Activated T-cell treated with anti-CD3 and anti-CD28 coated beads, Interleukin-2, amount 50 U/mL, for 72 hours (primary cell): ENCODE measurements around the gene AFAP1L1. TPM values are rescaled to one million over a fixed set of nuclear protein-coding genes. Genes with fewer than 3 reads are reported as not detected.
A peak's percentile ranks its signal among the peaks of the same experiment; 100 is the strongest.

Experiments used
- ATAC-seq, 2 donors: fragments of 150-1000 bp; cut with Tn5 transposase; replicated peaks in 1 of 2; 2 replicates each; pipeline ENCODE4 v1.10.0; 2021; ENCODE audit warnings: moderate library complexity in 2 of 2, mild to moderate bottlenecking in 1 of 2
- DNase-seq, 2 donors: peaks; one replicate each; pipeline ENCODE4 v3.0.0; 2021 to 2022; ENCODE audit warnings: mixed read lengths in 1 of 2
- H3K27ac Mint-ChIP-seq: one replicate; pipeline ENCODE4 v1.8.0; 2022; ENCODE audit warnings: mild to moderate bottlenecking, moderate library complexity, mixed read lengths
- H3K27me3 Mint-ChIP-seq: one replicate; pipeline ENCODE4 v1.8.0; 2022; ENCODE audit warnings: low read depth, mixed read lengths
- H3K36me3 Mint-ChIP-seq, 2 donors: one replicate each; pipeline ENCODE4 v1.8.0; 2022; ENCODE audit warnings: mixed read lengths in 2 of 2, mild to moderate bottlenecking in 1 of 2; ENCODE audit not compliant: insufficient read depth in 2 of 2
- H3K4me1 Mint-ChIP-seq: one replicate; pipeline ENCODE4 v1.8.0; 2022; ENCODE audit warnings: low read depth, mixed read lengths
- H3K4me3 Mint-ChIP-seq, 2 donors: one replicate each; pipeline ENCODE4 v1.8.0; 2022; ENCODE audit warnings: mild to moderate bottlenecking in 2 of 2, mixed read lengths in 2 of 2, moderate library complexity in 2 of 2
- H3K9me3 Mint-ChIP-seq, 2 donors: one replicate each; pipeline ENCODE4 v1.8.0; 2022; ENCODE audit warnings: mixed read lengths in 2 of 2
- total RNA-seq, 2 donors: library from RNA; stranded (reverse); gene quantifications; one replicate each; pipeline ENCODE4 v1.2.3, GENCODE V29; 2022

AFAP1L1 gene
- total RNA-seq, 2 donors from 2014 or later = 0.12 to 0.17 TPM

GRCh38 chr5:149315753-149316152, 44.1 kb downstream of the AFAP1L1 start:
- H3K36me3 Mint-ChIP-seq = no peaks in the 10 kb centered on the region
- DNase-seq (no peak), ATAC-seq (no peak)
- H3K27ac Mint-ChIP-seq = no peak overlapping the region
- H3K9me3 Mint-ChIP-seq = no peaks in the 10 kb centered on the region
- peaks cover 5% of the 10 kb centered on the region for H3K4me1 Mint-ChIP-seq
- no peak overlapping the region for H3K4me3 Mint-ChIP-seq
- no peaks in the 10 kb centered on the region for H3K27me3 Mint-ChIP-seq

- Mint-ChIP-seq H3K27ac (no peak overlapping the region), H3K27me3 (no peaks in the 10 kb centered on the region), H3K9me3 (no peaks in the 10 kb centered on the region), H3K4me3 (no peak overlapping the region), H3K36me3 (no peaks in the 10 kb centered on the region), H3K4me1 (no peaks in the 10 kb centered on the region)
- peak; percentile 45 to 56 for ATAC-seq
- peak; percentile 13 to 27 for DNase-seq
These were observed 45.8 kb downstream of the AFAP1L1 start for GRCh38 chr5:149317281-149318048.

- Mint-ChIP-seq H3K4me1 (no peaks in the 10 kb centered on the region), H3K27me3 (no peaks in the 10 kb centered on the region), H3K9me3 (no peaks in the 10 kb centered on the region), H3K36me3 (no peaks in the 10 kb centered on the region), H3K27ac (no peak overlapping the region), H3K4me3 (no peak overlapping the region)
- DNase-seq (no peak), ATAC-seq (no peak)
These were observed 47.5 kb downstream of the AFAP1L1 start for GRCh38 chr5:149319174-149319573.

DNA sequence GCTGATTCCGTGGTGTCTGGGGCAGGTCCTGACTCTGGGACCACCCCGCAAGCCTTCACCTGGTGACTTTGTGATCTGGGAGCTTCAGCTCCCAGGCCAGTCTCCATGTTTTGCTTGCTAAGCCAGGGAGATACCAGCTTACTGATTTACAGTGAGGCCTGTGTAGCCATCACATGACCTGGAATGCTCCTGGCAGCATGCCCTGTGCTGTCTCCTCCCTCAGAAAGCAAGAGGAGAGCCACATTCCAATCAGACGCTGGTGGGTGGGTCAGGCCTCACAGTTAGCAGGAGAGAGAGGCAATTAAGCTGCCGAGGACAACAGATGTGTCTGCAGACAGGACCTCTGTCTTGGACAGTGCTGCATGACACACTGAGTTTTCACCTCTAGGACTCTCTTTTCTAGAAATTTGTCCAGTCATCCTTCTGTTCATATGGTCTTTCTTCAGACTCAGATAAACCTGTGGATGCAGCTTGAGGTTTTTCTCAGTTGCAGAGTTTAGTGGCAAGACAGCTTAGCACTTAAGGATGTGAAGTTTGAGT, 49.2 kb downstream of the AFAP1L1 start:
- H3K27ac Mint-ChIP-seq = no peak overlapping the region
- H3K36me3 Mint-ChIP-seq = no peaks in the 10 kb centered on the region
- H3K9me3 Mint-ChIP-seq = no peaks in the 10 kb centered on the region
- H3K4me3 Mint-ChIP-seq = no peak overlapping the region
- DNase-seq = no peak
- H3K27me3 Mint-ChIP-seq = no peaks in the 10 kb centered on the region
- ATAC-seq = no peak
- H3K4me1 Mint-ChIP-seq = no peaks in the 10 kb centered on the region

DNA sequence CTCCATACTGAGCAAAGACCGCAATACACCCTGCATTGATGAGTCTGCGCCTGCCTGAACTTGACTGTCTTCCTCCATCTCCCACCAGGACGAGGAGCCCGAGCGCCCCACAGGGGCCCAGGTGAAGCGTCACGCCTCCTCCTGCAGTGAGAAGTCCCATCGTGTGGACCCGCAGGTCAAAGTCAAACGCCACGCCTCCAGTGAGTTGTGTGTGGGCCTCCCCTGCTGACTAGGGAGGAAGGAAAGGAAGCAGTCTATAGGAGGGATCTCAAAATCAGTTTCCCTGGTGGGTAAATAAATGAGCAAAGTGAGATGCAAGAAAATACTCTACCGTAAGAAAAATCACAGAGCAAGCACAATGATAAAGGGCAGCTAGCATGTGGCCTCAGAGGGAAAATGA, 50.9 kb downstream of the AFAP1L1 start:
- ATAC-seq (no peak), DNase-seq (no peak)
- Mint-ChIP-seq H3K4me1 (no peaks in the 10 kb centered on the region), H3K27me3 (no peaks in the 10 kb centered on the region), H3K9me3 (no peaks in the 10 kb centered on the region), H3K4me3 (no peak overlapping the region), H3K36me3 (no peaks in the 10 kb centered on the region), H3K27ac (no peak overlapping the region)

GRCh38 chr5:149323210-149323609, 51.6 kb downstream of the AFAP1L1 start:
- DNase-seq (no peak), ATAC-seq (no peak)
- Mint-ChIP-seq H3K36me3 (no peaks in the 10 kb centered on the region), H3K27ac (no peak overlapping the region), H3K27me3 (no peaks in the 10 kb centered on the region), H3K9me3 (no peaks in the 10 kb centered on the region), H3K4me3 (no peak overlapping the region), H3K4me1 (no peaks in the 10 kb centered on the region)

DNA sequence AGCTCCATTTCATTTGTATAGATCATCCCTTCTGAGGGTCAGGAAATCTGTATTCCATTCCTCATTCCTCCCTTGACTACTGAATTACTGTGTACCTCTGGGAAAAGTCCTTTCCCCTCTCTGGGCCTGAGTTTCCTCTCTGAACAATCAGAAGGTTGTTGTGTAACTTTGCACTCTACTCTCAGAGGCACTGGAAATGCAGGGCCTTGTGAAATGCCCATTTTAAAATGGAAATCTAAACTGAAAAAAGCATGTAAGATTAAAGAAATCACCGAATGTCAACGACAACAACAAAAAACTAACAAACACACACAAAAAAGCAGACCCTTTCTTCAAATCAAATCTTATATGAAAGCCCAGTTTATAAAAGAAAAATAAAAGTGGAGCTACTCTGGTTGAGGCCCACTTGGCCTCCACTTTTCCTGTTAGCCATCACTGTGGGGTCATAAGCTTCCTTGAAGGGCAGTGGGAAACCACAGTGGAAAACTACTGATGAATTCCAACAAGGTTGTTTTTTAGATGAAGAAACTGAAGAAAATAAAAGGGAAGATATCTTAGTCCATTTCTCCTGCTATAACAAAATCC, 52.1 kb downstream of the AFAP1L1 start:
- H3K4me1 Mint-ChIP-seq = no peaks in the 10 kb centered on the region
- H3K27me3 Mint-ChIP-seq = no peaks in the 10 kb centered on the region
- ATAC-seq (no peak), DNase-seq (no peak)
- no peak overlapping the region for H3K4me3 Mint-ChIP-seq
- H3K9me3 Mint-ChIP-seq = no peaks in the 10 kb centered on the region
- peak overlapping the region; percentile 40 for H3K27ac Mint-ChIP-seq
- H3K36me3 Mint-ChIP-seq = no peaks in the 10 kb centered on the region

DNA sequence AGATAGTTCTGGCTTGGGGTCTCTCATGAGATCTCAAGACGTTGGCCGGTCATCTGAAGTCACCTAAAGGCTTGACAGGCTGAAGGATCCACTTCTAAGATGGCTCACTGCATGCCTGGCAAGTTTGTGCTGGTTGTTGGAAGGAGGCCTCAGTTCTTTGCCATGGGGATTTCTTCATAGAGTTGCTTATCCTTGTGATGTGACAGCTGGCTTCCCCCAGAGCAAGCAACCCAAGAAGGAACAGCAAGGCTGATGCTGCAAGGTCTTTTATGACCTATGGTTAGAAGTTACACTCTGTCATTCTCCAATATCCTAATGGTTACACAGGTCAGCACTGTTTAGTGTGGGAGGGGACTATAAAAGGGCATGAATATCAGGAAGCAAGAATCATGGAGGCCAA, 53.0 kb downstream of the AFAP1L1 start:
- no peak overlapping the region for H3K27ac Mint-ChIP-seq
- no peak overlapping the region for H3K4me3 Mint-ChIP-seq
- H3K9me3 Mint-ChIP-seq = no peaks in the 10 kb centered on the region
- no peaks in the 10 kb centered on the region for H3K36me3 Mint-ChIP-seq
- no peaks in the 10 kb centered on the region for H3K27me3 Mint-ChIP-seq
- DNase-seq (no peak), ATAC-seq (no peak)
- no peaks in the 10 kb centered on the region for H3K4me1 Mint-ChIP-seq

DNA sequence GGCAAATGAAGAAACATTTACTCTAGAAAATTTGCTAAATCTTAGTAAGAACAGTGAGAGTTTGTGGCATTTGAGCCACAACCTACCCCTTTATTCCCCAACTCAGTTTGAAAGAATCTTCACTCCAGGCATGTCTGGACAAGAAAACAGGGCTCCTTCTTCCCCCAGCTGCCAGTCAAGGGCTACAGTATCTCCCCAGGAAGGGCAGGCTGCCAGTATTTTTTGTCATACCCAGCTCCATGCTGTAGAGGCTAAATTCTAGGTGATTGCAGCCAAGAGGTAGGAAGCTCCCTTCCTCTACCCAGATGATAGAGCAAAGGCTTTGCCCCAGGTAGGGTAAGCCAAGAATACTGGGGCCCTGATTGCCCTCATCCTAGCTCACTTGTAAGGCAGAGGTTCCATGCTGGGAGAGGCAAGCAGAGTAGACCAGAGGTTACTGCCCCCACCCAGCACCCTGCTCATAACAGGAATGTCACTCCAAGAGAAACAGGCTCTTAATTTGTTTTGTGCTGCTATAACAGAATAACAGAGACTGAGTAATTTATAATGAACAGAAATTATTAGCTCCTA, 53.6 kb downstream of the AFAP1L1 start:
- Mint-ChIP-seq H3K27ac (no peak overlapping the region), H3K27me3 (no peaks in the 10 kb centered on the region), H3K4me3 (no peak overlapping the region), H3K36me3 (no peaks in the 10 kb centered on the region), H3K9me3 (no peaks in the 10 kb centered on the region), H3K4me1 (no peaks in the 10 kb centered on the region)
- DNase-seq (no peak), ATAC-seq (no peak)

GRCh38 chr5:149325894-149326293, 54.2 kb downstream of the AFAP1L1 start:
- no peak for ATAC-seq
- H3K27me3 Mint-ChIP-seq = no peaks in the 10 kb centered on the region
- H3K27ac Mint-ChIP-seq = no peak overlapping the region
- H3K4me1 Mint-ChIP-seq = no peaks in the 10 kb centered on the region
- H3K36me3 Mint-ChIP-seq = no peaks in the 10 kb centered on the region
- no peak for DNase-seq
- H3K4me3 Mint-ChIP-seq = no peak overlapping the region
- H3K9me3 Mint-ChIP-seq = no peaks in the 10 kb centered on the region

DNA sequence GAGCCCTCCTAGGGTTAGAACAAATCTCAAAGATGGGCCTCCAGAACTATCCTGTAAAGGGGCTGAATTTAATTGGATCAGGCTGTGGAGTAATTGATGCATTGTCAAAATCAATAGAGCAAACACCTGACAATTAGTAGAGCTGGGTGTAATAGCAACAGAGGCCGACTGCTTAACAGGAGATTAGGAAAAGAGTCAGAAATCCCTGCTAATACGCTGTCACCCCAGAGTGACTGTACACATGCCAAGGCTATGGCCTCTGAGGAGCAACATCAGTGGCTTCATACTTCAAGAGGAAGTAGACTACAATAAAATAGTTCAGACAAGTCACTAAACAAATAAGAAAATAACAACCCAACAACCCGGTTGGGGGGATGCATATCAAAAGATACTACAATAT, 55.0 kb downstream of the AFAP1L1 start:
- no peak overlapping the region for H3K4me3 Mint-ChIP-seq
- H3K27ac Mint-ChIP-seq = no peak overlapping the region
- no peaks in the 10 kb centered on the region for H3K36me3 Mint-ChIP-seq
- H3K27me3 Mint-ChIP-seq = no peaks in the 10 kb centered on the region
- DNase-seq (no peak), ATAC-seq (no peak)
- H3K9me3 Mint-ChIP-seq = no peaks in the 10 kb centered on the region
- H3K4me1 Mint-ChIP-seq = no peaks in the 10 kb centered on the region

- ATAC-seq (no peak), DNase-seq (no peak)
- H3K36me3 Mint-ChIP-seq = no peaks in the 10 kb centered on the region
- H3K4me1 Mint-ChIP-seq = no peaks in the 10 kb centered on the region
- H3K27ac Mint-ChIP-seq = no peak overlapping the region
- H3K4me3 Mint-ChIP-seq = no peak overlapping the region
- H3K27me3 Mint-ChIP-seq = no peaks in the 10 kb centered on the region
- no peaks in the 10 kb centered on the region for H3K9me3 Mint-ChIP-seq
These were observed 56.5 kb downstream of the AFAP1L1 start for GRCh38 chr5:149328177-149328576.

GRCh38 chr5:149333711-149334443, 62.2 kb downstream of the AFAP1L1 start:
- Mint-ChIP-seq H3K9me3 (no peaks in the 10 kb centered on the region), H3K36me3 (no peaks in the 10 kb centered on the region), H3K4me1 (no peaks in the 10 kb centered on the region), H3K27me3 (no peaks in the 10 kb centered on the region), H3K27ac (no peak overlapping the region), H3K4me3 (no peak overlapping the region)
- ATAC-seq (no peak), DNase-seq (no peak)
